GM19099 (cell line): ENCODE measurements around the gene IGFL3.

Experiments used
- POLR2A ChIP-seq: IDR thresholded peaks from 3 replicates; pipeline ENCODE4 v1.6.1; 2011; ENCODE audit warnings: low read depth; ENCODE audit not compliant: insufficient read length; ENCODE audit errors: extremely low read depth

The IGFL3 gene

DNA sequence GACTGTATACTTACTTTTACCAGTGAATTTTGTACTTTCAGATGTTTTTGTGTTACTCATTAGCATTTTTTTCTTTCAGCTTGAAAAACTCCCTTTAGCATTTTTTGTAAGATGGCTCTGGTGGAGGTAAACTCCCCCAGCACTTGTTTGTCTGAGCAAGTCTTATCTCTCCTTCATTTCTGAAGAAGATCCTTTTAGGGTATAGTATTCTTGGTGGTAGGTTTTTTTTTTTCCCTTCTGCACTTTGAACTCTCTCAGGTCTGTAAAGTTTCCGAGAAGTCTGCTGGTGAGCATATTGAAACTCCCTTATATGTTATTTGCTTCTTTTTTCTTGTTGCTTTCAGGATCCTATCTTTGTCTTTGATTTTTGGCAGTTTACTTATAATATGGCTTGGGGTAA, 35.1 kb downstream of the IGFL3 start:
- no peak for TF ChIP-seq POLR2A

DNA sequence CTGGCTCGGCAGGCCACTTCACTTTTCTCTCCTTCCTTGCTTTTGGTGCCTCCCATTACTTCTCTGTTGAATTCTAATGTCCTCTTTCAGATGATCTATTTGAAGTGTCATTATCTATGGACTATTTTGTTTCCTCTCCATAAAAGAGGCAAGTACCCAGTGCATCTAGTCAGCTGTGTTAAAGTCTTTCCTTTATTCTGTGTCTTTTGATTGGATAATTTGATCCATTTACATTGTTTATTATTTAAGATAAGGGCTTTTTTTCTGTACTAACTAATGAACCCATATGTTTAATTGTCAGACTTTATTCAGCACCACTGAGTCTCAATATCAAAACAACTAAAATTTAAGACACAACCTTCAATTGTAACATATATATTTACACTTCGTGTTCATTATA, 36.4 kb downstream of the IGFL3 start:
- TF ChIP-seq POLR2A: no peak

DNA sequence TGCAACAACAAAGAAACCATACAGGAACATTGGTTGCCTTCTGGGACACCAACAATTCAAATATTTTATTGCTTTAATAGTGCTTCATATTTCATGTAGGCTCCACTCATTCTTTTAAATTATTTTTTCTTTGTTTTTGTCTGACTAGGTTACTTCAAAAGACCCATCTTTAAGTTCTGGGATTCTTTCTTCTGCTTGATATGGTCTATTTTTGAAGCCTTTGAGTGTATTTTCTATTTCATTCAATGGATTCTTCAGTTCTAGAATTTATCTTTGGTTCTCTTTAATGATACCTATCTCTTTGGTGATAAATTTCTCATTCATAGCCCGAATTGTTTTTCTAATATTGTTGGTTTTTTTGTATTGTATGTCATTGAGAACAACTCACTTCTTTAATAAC, 38.6 kb downstream of the IGFL3 start:
- TF ChIP-seq POLR2A: no peak

DNA sequence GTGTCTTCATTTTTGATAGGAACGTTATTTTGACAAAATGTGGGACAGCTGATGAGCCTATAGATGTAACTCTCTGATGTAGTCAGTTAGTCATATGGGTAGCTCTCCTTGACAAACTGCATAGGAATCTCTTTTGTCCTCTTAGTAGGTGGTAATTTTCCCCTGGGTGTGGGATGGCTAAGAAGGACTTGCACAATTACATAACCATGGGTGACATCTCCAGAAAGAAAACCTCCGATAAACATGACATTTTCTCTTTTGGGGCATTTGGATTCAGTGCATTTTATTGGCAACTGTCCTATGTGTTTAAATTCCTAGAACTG, 41.8 kb downstream of the IGFL3 start:
- no peak for TF ChIP-seq POLR2A

DNA sequence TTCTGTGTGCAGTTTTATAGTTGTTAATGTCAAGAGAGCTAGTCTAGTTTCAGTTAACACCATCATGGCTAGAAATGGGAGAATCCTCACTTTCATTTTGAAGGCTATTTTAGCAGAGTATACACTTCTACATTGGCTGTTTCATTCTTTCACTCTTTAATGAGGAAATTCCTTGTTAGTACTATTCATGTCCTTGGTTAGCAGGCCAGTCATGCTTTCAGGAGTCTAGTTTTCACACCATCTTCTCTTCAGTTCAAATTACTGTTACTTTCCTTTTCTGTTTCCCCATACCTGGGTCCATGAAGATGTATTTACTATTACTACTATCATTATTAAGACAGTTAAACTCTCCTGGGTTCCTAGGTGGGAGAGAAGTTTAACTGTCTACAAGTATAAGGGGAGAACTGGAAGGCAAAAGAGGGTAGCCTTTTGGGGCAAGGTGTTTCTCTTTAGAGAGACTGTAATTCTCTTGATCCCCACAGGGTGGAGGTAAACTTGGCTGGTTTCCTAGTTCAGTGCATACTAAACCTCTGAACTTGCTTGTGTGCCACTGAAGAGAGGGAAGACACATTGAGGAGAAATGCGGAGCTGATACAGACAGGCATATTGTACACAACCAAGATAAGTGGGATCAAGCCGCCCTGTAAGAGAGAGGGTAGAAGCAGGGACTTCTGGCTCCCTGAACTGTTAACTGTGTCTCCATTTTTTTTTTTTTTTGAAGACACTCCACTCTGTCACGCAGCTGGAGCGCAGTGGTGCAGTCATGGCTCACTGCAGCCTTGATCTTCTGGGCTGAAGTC, 42.4 kb downstream of the IGFL3 start:
- no peak for TF ChIP-seq POLR2A

DNA sequence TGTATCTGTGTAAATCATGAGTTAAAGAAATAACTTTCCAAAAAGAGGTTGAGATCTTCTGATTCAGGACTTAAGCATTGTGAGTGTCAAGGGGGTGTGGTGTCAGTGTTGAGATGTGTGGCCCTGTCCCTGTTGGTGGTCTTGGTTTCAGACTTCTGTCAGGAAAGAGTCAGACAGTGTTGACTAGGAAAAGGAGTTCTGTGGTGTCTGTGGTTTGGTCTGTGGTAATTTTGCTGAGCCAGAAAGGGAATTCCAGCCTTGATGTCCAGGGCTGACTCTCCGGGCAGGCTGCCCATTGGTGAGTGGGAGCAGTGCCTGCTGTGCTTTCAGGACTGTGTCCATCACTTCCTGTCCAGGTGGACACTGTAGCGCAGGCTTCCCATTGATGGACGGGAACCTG, 43.9 kb downstream of the IGFL3 start:
- no peak for TF ChIP-seq POLR2A

DNA sequence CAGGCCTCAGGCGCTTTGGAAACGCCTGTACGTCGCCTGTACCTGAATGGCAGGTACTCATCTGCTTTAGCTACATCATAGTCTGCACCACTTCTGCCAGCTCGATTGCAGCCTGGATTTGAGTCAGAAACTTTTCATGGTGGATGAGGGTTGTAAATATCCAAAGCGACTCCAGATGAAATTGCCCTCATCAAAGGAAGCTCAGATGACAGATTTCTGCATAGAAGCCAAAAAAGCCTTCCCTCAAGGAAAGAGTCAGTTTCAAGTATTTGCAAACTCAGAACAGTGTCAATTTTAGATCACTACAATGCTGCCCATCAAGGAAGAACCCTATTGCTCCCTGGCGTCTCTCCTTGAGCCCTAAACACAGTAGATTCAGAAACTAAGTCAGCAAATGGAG, 44.9 kb downstream of the IGFL3 start:
- no peak for TF ChIP-seq POLR2A

DNA sequence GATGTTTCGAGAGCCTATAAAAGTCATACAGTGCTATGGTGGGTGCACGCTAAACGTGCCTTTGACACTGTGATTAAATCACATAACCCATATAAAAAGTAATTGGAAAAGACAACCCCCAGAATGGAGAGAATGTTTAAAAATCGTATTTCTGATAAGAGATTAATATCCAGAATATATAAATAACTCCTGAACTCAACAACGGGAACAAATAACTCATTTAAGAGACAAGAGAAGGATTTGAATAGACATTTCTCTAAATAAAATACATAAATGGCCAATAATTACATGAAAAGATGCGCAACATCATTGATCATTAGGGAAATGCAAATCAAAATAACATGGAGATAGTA, 46.7 kb downstream of the IGFL3 start:
- TF ChIP-seq POLR2A: no peak

DNA sequence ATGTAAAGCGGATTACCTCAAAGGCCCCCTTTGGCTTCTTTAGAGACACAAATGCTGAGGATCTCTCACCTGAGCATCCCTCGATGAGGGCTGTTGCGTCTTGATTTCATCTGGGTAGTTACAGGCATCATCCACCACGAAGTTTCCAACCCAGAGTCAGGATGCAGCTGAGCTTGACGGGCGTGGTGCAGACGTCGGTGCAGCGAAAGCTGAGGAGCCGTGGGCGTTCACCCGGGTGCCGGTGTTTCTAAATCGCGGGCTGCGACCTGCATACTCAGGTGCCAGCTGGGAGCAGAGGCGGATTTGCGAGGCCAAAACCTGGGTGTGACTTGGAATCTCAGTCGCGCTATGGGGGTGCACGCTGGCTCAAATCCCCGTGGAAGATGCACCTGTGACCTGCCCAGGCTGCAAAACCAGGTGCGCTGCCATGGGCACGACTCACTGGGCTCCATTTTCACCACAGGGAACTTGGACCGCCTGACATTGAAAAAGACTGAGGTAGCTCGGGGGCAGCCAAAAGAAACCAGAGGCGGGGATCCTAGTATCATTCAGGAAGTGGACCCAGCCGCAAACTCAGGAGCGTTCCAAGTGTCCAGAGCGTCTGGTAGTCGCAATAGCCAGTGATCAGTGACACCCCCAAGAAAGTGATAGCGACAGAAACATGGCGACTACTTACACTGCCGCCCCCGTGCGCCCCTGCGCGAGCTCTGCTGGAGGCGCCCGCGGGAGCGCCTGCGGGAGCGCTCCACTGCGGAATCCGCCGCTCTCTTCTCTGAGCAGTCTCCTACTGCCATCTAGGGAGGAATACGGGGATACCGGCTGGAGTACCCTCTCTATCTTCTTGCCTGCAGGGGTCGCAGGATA, 47.3 kb downstream of the IGFL3 start:
- no peak for TF ChIP-seq POLR2A

DNA sequence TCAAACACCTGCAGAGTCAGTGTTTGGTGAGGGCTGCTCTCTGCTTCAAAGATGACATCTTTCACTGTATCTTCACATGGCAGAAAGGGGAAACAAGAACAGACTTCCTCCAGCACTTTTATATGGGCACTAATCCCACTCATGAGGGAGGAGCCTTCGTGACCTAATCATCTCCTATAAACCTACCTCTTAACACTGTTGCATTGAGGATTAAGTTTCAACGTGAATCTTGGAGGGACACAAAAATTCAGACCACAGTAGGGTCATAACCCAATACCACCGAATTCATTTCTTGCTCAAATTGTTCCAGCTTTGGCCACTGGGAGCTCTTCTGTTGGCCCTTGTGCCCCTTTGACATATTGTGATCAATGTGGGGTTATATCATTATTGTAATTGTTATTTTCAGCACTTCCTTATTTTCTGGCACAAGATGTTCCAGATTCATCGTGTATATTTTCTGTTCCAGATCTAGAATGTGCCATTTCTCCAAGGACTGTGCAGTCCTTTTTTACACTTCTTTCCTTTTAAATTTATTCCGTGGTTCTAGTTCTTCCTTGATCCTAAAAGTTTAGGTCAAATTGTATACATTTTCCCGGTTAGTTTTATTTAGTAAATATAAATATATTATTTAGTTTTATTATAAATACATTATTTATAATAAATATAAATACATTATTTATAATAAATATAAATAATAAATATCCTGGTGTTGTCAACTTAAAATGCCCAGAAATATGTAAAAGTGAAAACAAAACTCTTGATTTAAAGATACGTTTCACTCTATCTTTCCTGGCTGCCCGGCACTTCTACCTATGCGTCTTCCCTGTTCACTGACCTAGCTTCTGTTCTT, 48.2 kb downstream of the IGFL3 start:
- no peak for TF ChIP-seq POLR2A

DNA sequence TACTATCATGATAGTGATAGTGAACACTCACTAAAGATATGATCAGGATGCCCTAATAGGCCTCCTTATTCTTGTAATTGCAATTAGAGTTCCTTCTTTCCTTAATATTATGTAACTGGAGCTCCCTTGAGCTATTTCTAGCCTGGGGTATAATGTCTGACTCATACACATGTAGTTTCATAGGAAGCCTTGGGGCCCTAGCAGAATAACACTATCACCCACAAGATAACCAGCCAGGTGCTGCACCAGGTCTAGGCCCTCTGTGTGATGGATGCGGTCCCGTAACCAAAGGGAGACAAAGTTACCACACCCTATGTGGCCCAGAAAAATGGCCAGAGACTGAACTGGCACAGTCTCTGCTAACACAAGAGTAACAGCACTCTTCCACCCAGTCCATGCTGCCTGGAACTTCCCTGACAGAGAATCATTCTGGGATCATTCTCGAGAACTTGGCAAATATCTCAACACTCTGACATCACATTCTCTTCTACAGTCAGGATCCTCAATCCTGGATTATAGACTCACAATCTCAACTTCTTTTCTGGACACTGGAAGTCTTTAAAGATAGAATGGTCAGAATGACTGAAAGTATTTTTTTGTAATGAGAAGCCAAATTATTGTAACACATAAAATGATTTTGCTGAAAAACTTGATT, 51.1 kb downstream of the IGFL3 start:
- TF ChIP-seq POLR2A: no peak
